Epithelial cell of esophagus (primary cell): Measurements from ENCODE around the gene TRAK2.
A peak's percentile ranks its signal among the peaks of the same experiment; 100 is the strongest.

Experiments
- DNase-seq: peaks from one replicate; pipeline ENCODE4 v3.0.0; 2010; ENCODE audit warnings: low read depth
- H3K4me3 ChIP-seq: 2 replicates; pipeline ENCODE4 v1.5.1; 2011; ENCODE audit warnings: mild to moderate bottlenecking, low read length, control low read depth
- CTCF ChIP-seq: IDR thresholded peaks from 2 replicates; pipeline ENCODE4 v1.5.1; 2011; ENCODE audit warnings: low read depth, mild to moderate bottlenecking, low read length, control low read depth, inconsistent platforms; ENCODE audit not compliant: insufficient read depth; ENCODE audit errors: missing control alignments

Gene TRAK2

GRCh38 chr2:201403880-201404279 lies 47.4 kb downstream of the TRAK2 start:
- no peak overlapping the region for H3K4me3 ChIP-seq
- DNase-seq: peak; percentile 54
- TF ChIP-seq CTCF: no peak

- H3K4me3 ChIP-seq: no peak overlapping the region
- no peak for TF ChIP-seq CTCF
- DNase-seq: no peak
Measured at GRCh38 chr2:201402651-201403562, 48.4 kb downstream of the TRAK2 start.

GRCh38 chr2:201401815-201402214 lies 49.4 kb downstream of the TRAK2 start:
- H3K4me3 ChIP-seq: no peak overlapping the region
- no peak for DNase-seq
- no peak for TF ChIP-seq CTCF

GRCh38 chr2:201396595-201396994 lies 54.7 kb downstream of the TRAK2 start:
- DNase-seq: peak; percentile 49
- no peak for TF ChIP-seq CTCF
- no peak overlapping the region for H3K4me3 ChIP-seq

- TF ChIP-seq CTCF: no peak
- H3K4me3 ChIP-seq: no peak overlapping the region
- DNase-seq: peak; percentile 65
Measured at GRCh38 chr2:201383136-201383535, 68.1 kb downstream of the TRAK2 start.

GRCh38 chr2:201378496-201379397 lies 72.5 kb downstream of the TRAK2 start:
- no peak overlapping the region for H3K4me3 ChIP-seq
- DNase-seq: no peak
- no peak for TF ChIP-seq CTCF
